GM21447 (cell line): Measurements from ENCODE around the gene TSHB.
"Not testable (repeated sequence)": the region's sequence is repeated elsewhere in the genome, so short reads cannot be mapped to it uniquely, and the experiment has no call there.

Experiments
- ATAC-seq: cut with Tn5 transposase; IDR thresholded peaks from one replicate; pipeline ENCODE4 v1.9.1; 2021; ENCODE audit not compliant: unreplicated experiment

TSHB gene

GRCh38 chr1:115029526-115029925, at the start of gene TSHB:
Gene TSHB (plus strand): TSS chr1:115029826. CDS start chr1:115033363, 3,537 bp downstream.
- ATAC-seq = no peak

- no peak for ATAC-seq
These were observed 47.4 kb upstream of the TSHB start for GRCh38 chr1:114982251-114982650.

- ATAC-seq = no peak
These were observed 43.3 kb upstream of the TSHB start for GRCh38 chr1:114986286-114986685.

GRCh38 chr1:114988095-114988494, 41.5 kb upstream of the TSHB start:
- no peak for ATAC-seq

- ATAC-seq = no peak
These were observed 31.9 kb upstream of the TSHB start for GRCh38 chr1:114997510-114998289.

GRCh38 chr1:115006191-115006590, 23.4 kb upstream of the TSHB start:
- no peak for ATAC-seq

- ATAC-seq = no peak
These were observed 17.6 kb upstream of the TSHB start for GRCh38 chr1:115012006-115012405.

- no peak for ATAC-seq
These were observed 17.2 kb upstream of the TSHB start for GRCh38 chr1:115012434-115012833.

- no peak for ATAC-seq
These were observed 15.8 kb upstream of the TSHB start for GRCh38 chr1:115013792-115014191.

- not testable (repeated sequence) for ATAC-seq
These were observed 10.1 kb upstream of the TSHB start for GRCh38 chr1:115019549-115019948.

- no peak for ATAC-seq
These were observed 8.5 kb upstream of the TSHB start for GRCh38 chr1:115021145-115021544.

GRCh38 chr1:115023593-115023992, 6.0 kb upstream of the TSHB start:
- no peak for ATAC-seq

GRCh38 chr1:115031595-115031994, 2.0 kb downstream of the TSHB start:
- ATAC-seq = no peak

- ATAC-seq = no peak
These were observed 6.0 kb downstream of the TSHB start for GRCh38 chr1:115035652-115036051.

GRCh38 chr1:115036814-115037507, 7.3 kb downstream of the TSHB start:
- no peak for ATAC-seq

- no peak for ATAC-seq
These were observed 10.9 kb downstream of the TSHB start for GRCh38 chr1:115040501-115040900.

GRCh38 chr1:115041654-115042053, 12.0 kb downstream of the TSHB start:
- no peak for ATAC-seq

- ATAC-seq = no peak
These were observed 17.1 kb downstream of the TSHB start for GRCh38 chr1:115046751-115047150.

GRCh38 chr1:115051850-115052249, 22.2 kb downstream of the TSHB start:
- no peak for ATAC-seq

- peak; percentile 81 for ATAC-seq
These were observed 22.9 kb downstream of the TSHB start for GRCh38 chr1:115052454-115053083.

GRCh38 chr1:115056395-115056798, 26.8 kb downstream of the TSHB start:
- ATAC-seq = no peak

GRCh38 chr1:115057661-115058254, 28.1 kb downstream of the TSHB start:
- ATAC-seq = no peak
